H9 (cell line): ENCODE measurements around the gene PATL2. TPM values are rescaled to one million over a fixed set of nuclear protein-coding genes. Genes with fewer than 3 reads are reported as not detected.
A peak's percentile ranks its signal among the peaks of the same experiment; 100 is the strongest.

Source experiments
- DNase-seq: peaks from one replicate; pipeline ENCODE4 v3.0.0-alpha.2; 2017
- H2AFZ ChIP-seq: one replicate; pipeline ENCODE4 v1.6.1; 2013; ENCODE audit warnings: mild to moderate bottlenecking, low read length, control low read depth, moderate library complexity
- H2AK5ac ChIP-seq: 2 replicates; pipeline ENCODE4 v1.6.1; 2013; ENCODE audit warnings: low read length, control low read depth, mixed read lengths; ENCODE audit not compliant: insufficient read length
- H2BK120ac ChIP-seq: one replicate; pipeline ENCODE4 v1.6.1; 2013; ENCODE audit warnings: low read depth, mild to moderate bottlenecking, low read length, control low read depth, inconsistent platforms; ENCODE audit not compliant: poor library complexity, severe bottlenecking
- H2BK12ac ChIP-seq: 2 replicates; pipeline ENCODE4 v1.6.1; 2013; ENCODE audit warnings: low read length, control low read depth, mixed read lengths, low read depth; ENCODE audit not compliant: insufficient read length
- H2BK15ac ChIP-seq: 2 replicates; pipeline ENCODE4 v1.6.1; 2013; ENCODE audit warnings: low read depth, low read length, control low read depth
- H2BK20ac ChIP-seq: one replicate; pipeline ENCODE4 v1.6.1; 2013; ENCODE audit warnings: low read depth, mild to moderate bottlenecking, low read length, control low read depth, inconsistent platforms; ENCODE audit not compliant: poor library complexity, severe bottlenecking
- H2BK5ac ChIP-seq: 2 replicates; pipeline ENCODE4 v1.6.1; 2013; ENCODE audit warnings: low read length, control low read depth, mixed read lengths; ENCODE audit not compliant: insufficient read length
- H3K14ac ChIP-seq: 2 replicates; pipeline ENCODE4 v1.6.1; 2013; ENCODE audit warnings: low read length, control low read depth; ENCODE audit not compliant: insufficient read depth
- H3K18ac ChIP-seq: 2 replicates; pipeline ENCODE4 v1.6.1; 2013; ENCODE audit warnings: low read depth, mild to moderate bottlenecking, mixed read lengths, low read length, control low read depth; ENCODE audit not compliant: insufficient read length
- H3K23ac ChIP-seq: 2 replicates; pipeline ENCODE4 v1.6.1; 2013; ENCODE audit warnings: low read length, control low read depth, mixed read lengths, low read depth; ENCODE audit not compliant: insufficient read length
- H3K23me2 ChIP-seq: 2 replicates; pipeline ENCODE4 v1.6.1; 2013; ENCODE audit warnings: low read depth, mild to moderate bottlenecking, mixed read lengths, low read length, control low read depth; ENCODE audit not compliant: insufficient read length, poor library complexity, severe bottlenecking
- H3K27ac ChIP-seq: 2 replicates; pipeline ENCODE4 v1.5.1; 2013; ENCODE audit warnings: low read length, control low read depth, mixed read lengths, low read depth; ENCODE audit not compliant: insufficient read length
- H3K27me3 ChIP-seq: 2 replicates; pipeline ENCODE4 v1.6.1; 2013; ENCODE audit warnings: low read length, control low read depth, inconsistent platforms; ENCODE audit not compliant: insufficient read depth
- H3K4ac ChIP-seq: 2 replicates; pipeline ENCODE4 v1.6.1; 2013; ENCODE audit warnings: low read depth, mild to moderate bottlenecking, control low read depth, inconsistent platforms, low read length, moderate library complexity
- H3K4me1 ChIP-seq: 2 replicates; pipeline ENCODE4 v1.6.1; 2013; ENCODE audit warnings: low read length, control low read depth, inconsistent platforms; ENCODE audit not compliant: insufficient read depth
- H3K4me2 ChIP-seq: 2 replicates; pipeline ENCODE4 v1.6.1; 2013; ENCODE audit warnings: low read length, control low read depth, mixed read lengths; ENCODE audit not compliant: insufficient read length, insufficient read depth
- H3K56ac ChIP-seq: 2 replicates; pipeline ENCODE4 v1.6.1; 2013; ENCODE audit warnings: low read depth, mild to moderate bottlenecking, mixed read lengths, low read length, control low read depth; ENCODE audit not compliant: insufficient read length
- H3K79me1 ChIP-seq: 2 replicates; pipeline ENCODE4 v1.6.1; 2013; ENCODE audit warnings: low read depth, mild to moderate bottlenecking, moderate library complexity, low read length, control low read depth, inconsistent platforms; ENCODE audit not compliant: insufficient read depth, poor library complexity, severe bottlenecking
- H3K79me2 ChIP-seq: 2 replicates; pipeline ENCODE4 v1.6.1; 2013; ENCODE audit warnings: low read length, control low read depth, inconsistent platforms; ENCODE audit not compliant: insufficient read depth
- H3K9ac ChIP-seq: 2 replicates; pipeline ENCODE4 v1.6.1; 2013; ENCODE audit warnings: low read length, control low read depth, mixed read lengths; ENCODE audit not compliant: insufficient read length; ENCODE audit errors: extremely low read depth
- H3K9me3 ChIP-seq: one replicate; pipeline ENCODE4 v1.6.1; 2013; ENCODE audit warnings: low read depth, low read length, inconsistent platforms; ENCODE audit not compliant: control insufficient read depth
- H3T11ph ChIP-seq: one replicate; pipeline ENCODE4 v1.6.1; 2013; ENCODE audit warnings: mild to moderate bottlenecking, low read length, control low read depth, inconsistent platforms
- H4K20me1 ChIP-seq: one replicate; pipeline ENCODE4 v1.6.1; 2013; ENCODE audit not compliant: control insufficient read depth, insufficient read length, insufficient read depth
- H4K5ac ChIP-seq: 2 replicates; pipeline ENCODE4 v1.6.1; 2013; ENCODE audit warnings: low read depth, mild to moderate bottlenecking, mixed read lengths, low read length, control low read depth; ENCODE audit not compliant: insufficient read length
- H4K8ac ChIP-seq: replicated peaks from 2 replicates; pipeline ENCODE4 v1.6.1; 2013; ENCODE audit warnings: low read length, control low read depth, mixed read lengths, low read depth; ENCODE audit not compliant: insufficient read length
- H4K91ac ChIP-seq: 2 replicates; pipeline ENCODE4 v1.6.1; 2013; ENCODE audit warnings: low read depth, mild to moderate bottlenecking, moderate library complexity, mixed read lengths, low read length, control low read depth; ENCODE audit not compliant: insufficient read length
- H3K27ac Mint-ChIP-seq, 3 experiments: 2 replicates in 2 of 3; 3 replicates in 1 of 3; pipeline ENCODE4 v1.8.0; 2020 to 2021; ENCODE audit warnings: mixed read lengths in 3 of 3, mild to moderate bottlenecking in 1 of 3, moderate library complexity in 1 of 3
- H3K27me3 Mint-ChIP-seq: 2 replicates; pipeline ENCODE4 v1.8.0; 2021; ENCODE audit warnings: low read depth, mild to moderate bottlenecking, moderate library complexity, mixed read lengths
- H3K36me3 Mint-ChIP-seq, 3 experiments: 2 replicates in 2 of 3; 3 replicates in 1 of 3; pipeline ENCODE4 v1.8.0; 2020 to 2021; ENCODE audit warnings: low read depth in 3 of 3, mixed read lengths in 3 of 3; ENCODE audit not compliant: insufficient read depth in 1 of 3
- H3K4me1 Mint-ChIP-seq, 2 experiments: 2 replicates each; pipeline ENCODE4 v1.8.0; 2020; ENCODE audit warnings: mixed read lengths in 2 of 2
- H3K4me3 Mint-ChIP-seq, 2 experiments: 2 replicates in 1 of 2; 3 replicates in 1 of 2; pipeline ENCODE4 v1.8.0; 2020 to 2021; ENCODE audit warnings: mild to moderate bottlenecking in 2 of 2, mixed read lengths in 2 of 2, moderate library complexity in 1 of 2
- H3K9me3 Mint-ChIP-seq, 2 experiments: 2 replicates in 1 of 2; 3 replicates in 1 of 2; pipeline ENCODE4 v1.8.0; 2020; ENCODE audit warnings: mild to moderate bottlenecking in 2 of 2, mixed read lengths in 2 of 2, moderate library complexity in 1 of 2
- WGBS: extraction: QIAGEN DNeasy Blood & Tissue Kit; methylation state at CpG from one replicate; pipeline ENCODE4 v1.1.7; 2013; ENCODE audit warnings: missing lambda C conversion rate, low lambda C conversion rate, mixed read lengths; ENCODE audit not compliant: insufficient read length; ENCODE audit errors: extremely low coverage; 5-methylcytosine and 5-hydroxymethylcytosine counted together
- total RNA-seq: library from RNA; stranded (reverse); gene quantifications from 2 replicates; pipeline ENCODE4 v1.2.1, GENCODE V29; 2021
- TF ChIP-seq, protein P1 (sequence below): fragments of 200-600 bp; sonication (generic); conservative IDR thresholded peaks from 3 replicates; pipeline ENCODE4 v1.8.0; 2021; ENCODE audit warnings: antibody characterized with exemption, mild to moderate bottlenecking

Gene PATL2
- total RNA-seq, 1 experiment from 2014 or later, result 0.46 TPM

DNA sequence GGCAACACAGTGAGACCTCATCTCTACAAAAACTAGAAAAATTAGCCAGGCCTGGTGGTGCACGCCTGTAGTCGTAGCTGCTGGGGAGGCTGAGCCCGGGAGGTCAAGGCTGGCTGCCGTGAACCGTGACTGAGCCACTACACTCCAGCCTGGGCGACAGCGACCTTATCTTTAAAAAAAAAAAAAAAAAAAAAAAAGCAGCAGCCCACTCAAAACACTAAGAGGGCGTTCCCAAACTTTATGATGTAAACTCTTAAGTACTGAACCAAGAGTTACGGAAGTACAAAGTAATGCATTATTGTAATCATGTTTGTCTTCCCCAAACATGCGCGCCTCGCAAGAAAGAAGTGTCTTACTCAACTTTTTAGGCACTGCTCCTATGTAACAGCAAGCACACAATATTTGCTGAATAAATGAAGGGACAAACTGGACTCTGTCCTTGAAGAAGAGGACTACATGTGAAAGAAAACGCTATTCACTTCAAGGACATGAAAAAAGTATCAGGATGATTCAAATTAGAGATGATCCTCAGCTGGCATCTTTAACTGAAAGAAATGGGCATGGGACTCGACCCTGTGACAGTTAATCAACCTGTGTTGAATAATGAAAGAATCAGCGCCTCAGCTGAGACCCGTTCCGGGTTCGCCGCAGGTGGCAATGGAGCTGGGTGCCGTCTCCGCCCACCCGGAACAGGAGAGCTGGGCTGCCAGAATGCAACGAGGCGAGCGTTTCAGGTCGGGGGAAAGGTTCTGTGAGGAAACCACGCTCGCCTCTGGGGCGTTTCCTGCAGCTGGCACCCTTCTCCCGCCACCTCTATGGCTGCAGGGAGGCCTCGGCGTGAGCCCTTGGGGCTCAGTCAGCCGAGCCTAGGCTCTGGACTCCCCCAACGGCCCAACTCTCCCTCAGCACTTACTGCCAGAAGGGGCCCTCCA, 48.4 kb downstream of the PATL2 start:
- H4K20me1 ChIP-seq, result no peaks in the 10 kb centered on the region
- Mint-ChIP-seq H3K4me1 (peaks cover 20 to 22% of the 10 kb centered on the region in 2 experiments), H3K4me3 (peak overlapping the region; percentile 96 to 98), H3K27me3 (no peaks in the 10 kb centered on the region), H3K27ac (peak overlapping the region; percentile 61 to 98 (median 95); a peak in 6 of 7 replicates), H3K9me3 (no peaks in the 10 kb centered on the region; a peak in 1 of 5 replicates), H3K36me3 (peaks cover 2 to 11% (median 10%) of the 10 kb centered on the region in 3 experiments; a peak in 6 of 7 replicates)
- no peaks in the 10 kb centered on the region for H3K9me3 ChIP-seq
- no peak overlapping the region for H2BK120ac ChIP-seq
- WGBS, result no CpG with 5 or more reads among the region's 34 CpGs
- H2AK5ac ChIP-seq, result no peak overlapping the region
- H3T11ph ChIP-seq, result no peak overlapping the region
- peak overlapping the region; percentile 41 for H3K18ac ChIP-seq
- no peak overlapping the region for H4K8ac ChIP-seq
- no peak overlapping the region for H2BK20ac ChIP-seq
- peaks cover 6% of the 10 kb centered on the region for H3K79me1 ChIP-seq
- no peak overlapping the region for H2BK15ac ChIP-seq
- H4K91ac ChIP-seq, result no peak overlapping the region
- H3K79me2 ChIP-seq, result no peaks in the 10 kb centered on the region
- peaks cover 7% of the 10 kb centered on the region for H3K23me2 ChIP-seq
- H3K56ac ChIP-seq, result no peak overlapping the region
- peak overlapping the region; percentile 100 for H3K4me2 ChIP-seq
- H2AFZ ChIP-seq, result no peak overlapping the region
- TF ChIP-seq, protein P1, sequence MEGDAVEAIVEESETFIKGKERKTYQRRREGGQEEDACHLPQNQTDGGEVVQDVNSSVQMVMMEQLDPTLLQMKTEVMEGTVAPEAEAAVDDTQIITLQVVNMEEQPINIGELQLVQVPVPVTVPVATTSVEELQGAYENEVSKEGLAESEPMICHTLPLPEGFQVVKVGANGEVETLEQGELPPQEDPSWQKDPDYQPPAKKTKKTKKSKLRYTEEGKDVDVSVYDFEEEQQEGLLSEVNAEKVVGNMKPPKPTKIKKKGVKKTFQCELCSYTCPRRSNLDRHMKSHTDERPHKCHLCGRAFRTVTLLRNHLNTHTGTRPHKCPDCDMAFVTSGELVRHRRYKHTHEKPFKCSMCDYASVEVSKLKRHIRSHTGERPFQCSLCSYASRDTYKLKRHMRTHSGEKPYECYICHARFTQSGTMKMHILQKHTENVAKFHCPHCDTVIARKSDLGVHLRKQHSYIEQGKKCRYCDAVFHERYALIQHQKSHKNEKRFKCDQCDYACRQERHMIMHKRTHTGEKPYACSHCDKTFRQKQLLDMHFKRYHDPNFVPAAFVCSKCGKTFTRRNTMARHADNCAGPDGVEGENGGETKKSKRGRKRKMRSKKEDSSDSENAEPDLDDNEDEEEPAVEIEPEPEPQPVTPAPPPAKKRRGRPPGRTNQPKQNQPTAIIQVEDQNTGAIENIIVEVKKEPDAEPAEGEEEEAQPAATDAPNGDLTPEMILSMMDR, result no peak
- H3K27ac ChIP-seq, result no peak overlapping the region
- peak overlapping the region; percentile 80; the same call in 1 of the 2 replicates for H3K14ac ChIP-seq
- H3K4ac ChIP-seq, result no peak overlapping the region
- H3K4me1 ChIP-seq, result no peaks in the 10 kb centered on the region
- H2BK5ac ChIP-seq, result no peak overlapping the region
- no peak overlapping the region for H3K23ac ChIP-seq
- H3K9ac ChIP-seq, result peak overlapping the region; percentile 77
- DNase-seq, result peak; percentile 59
- H3K27me3 ChIP-seq, result no peaks in the 10 kb centered on the region
- H4K5ac ChIP-seq, result no peak overlapping the region
- H2BK12ac ChIP-seq, result no peak overlapping the region
